SK-N-SH (cell line): ENCODE results near the gene FANCE. TPM values are rescaled to one million over a fixed set of nuclear protein-coding genes. Genes with fewer than 3 reads are reported as not detected.

Source experiments
- CTCF ChIA-PET: fragments of 300-600, 350-600 bp; formaldehyde crosslinking; extraction: SDS; loops from one replicate; lab custom pipeline; 2021; lab: Yijun Ruan, JAX
- POLR2A ChIA-PET: fragments of 350-600 bp; sonication (Branson Sonifier 250); formaldehyde crosslinking; extraction: SDS; loops from one replicate; lab custom pipeline; 2020; ENCODE audit warnings: antibody characterized with exemption, inconsistent platforms; lab: Yijun Ruan, JAX
- DNase-seq: peaks from one replicate; pipeline ENCODE4 v3.0.0; 2012
- H2AFZ ChIP-seq: fragments of 200-600 bp; sonication (generic); 2 replicates; pipeline ENCODE4 v1.8.1; 2016; ENCODE audit warnings: antibody characterized with exemption, mild to moderate bottlenecking, low read depth
- H3F3A ChIP-seq: fragments of 200-600 bp; sonication (generic); replicated peaks from 2 replicates; pipeline ENCODE3; 2016; ENCODE audit warnings: antibody characterized with exemption, mild to moderate bottlenecking; ENCODE audit not compliant: insufficient read depth
- H3K27ac ChIP-seq, 2 experiments: fragments of 200-500 bp in 1 of 2; fragments of 200-600 bp in 1 of 2; sonication (Bioruptor generic) in 1 of 2; sonication (generic), shearing (Covaris generic) in 1 of 2; 2 replicates each; pipeline versions ENCODE4 v1.5.1 to v1.6.1; 2014 to 2016; ENCODE audit warnings: low read depth in 2 of 2, inconsistent platforms in 1 of 2, low read length in 1 of 2, mild to moderate bottlenecking in 1 of 2, mixed read lengths in 1 of 2
- H3K27me3 ChIP-seq: fragments of 200-600 bp; sonication (generic), shearing (Covaris generic); 2 replicates; pipeline ENCODE4 v1.6.1; 2016; ENCODE audit warnings: mixed run types; ENCODE audit not compliant: insufficient read depth
- H3K36me3 ChIP-seq, 2 experiments: fragments of 200-500 bp in 1 of 2; fragments of 200-600 bp in 1 of 2; sonication (Bioruptor generic) in 1 of 2; sonication (generic) in 1 of 2; replicated peaks in 1 of 2; 2 replicates each; pipeline versions ENCODE3 to v1.5.1; 2014 to 2016; ENCODE audit warnings: low read length in 1 of 2, mild to moderate bottlenecking in 1 of 2; ENCODE audit not compliant: insufficient read depth in 2 of 2, control insufficient read depth in 1 of 2
- H3K4me1 ChIP-seq, 2 experiments: fragments of 200-500 bp in 1 of 2; fragments of 200-600 bp in 1 of 2; sonication (Bioruptor generic) in 1 of 2; sonication (generic), shearing (Covaris generic) in 1 of 2; 2 replicates each; pipeline versions ENCODE4 v1.5.1 to v1.6.1; 2014 to 2016; ENCODE audit warnings: low read depth in 1 of 2, low read length in 1 of 2, mixed run types in 1 of 2; ENCODE audit not compliant: insufficient read depth in 2 of 2, control insufficient read depth in 1 of 2
- H3K4me2 ChIP-seq: fragments of 200-600 bp; sonication (generic), shearing (Covaris generic); 2 replicates; pipeline ENCODE4 v1.6.1; 2017; ENCODE audit warnings: mixed run types
- H3K4me3 ChIP-seq, 2 experiments: fragments of 200-500 bp in 1 of 2; fragments of 200-600 bp in 1 of 2; sonication (Bioruptor generic) in 1 of 2; sonication (generic), shearing (Covaris generic) in 1 of 2; 2 replicates each; pipeline versions ENCODE4 v1.5.1 to v1.8.1; 2014 to 2016; ENCODE audit warnings: low read depth in 2 of 2, inconsistent platforms in 1 of 2, low read length in 1 of 2, mild to moderate bottlenecking in 1 of 2, mixed read lengths in 1 of 2, moderate library complexity in 1 of 2
- H3K79me2 ChIP-seq: fragments of 200-600 bp; sonication (generic); 2 replicates; pipeline ENCODE4 v1.8.1; 2017; ENCODE audit warnings: mild to moderate bottlenecking; ENCODE audit not compliant: insufficient read depth
- H3K9ac ChIP-seq: fragments of 200-600 bp; sonication (generic); 2 replicates; pipeline ENCODE4 v1.6.1; 2017; ENCODE audit warnings: mixed run types
- H3K9me2 ChIP-seq: fragments of 200-600 bp; sonication (generic); 2 replicates; pipeline ENCODE4 v1.6.1; 2017; ENCODE audit warnings: mixed run types
- H3K9me3 ChIP-seq: fragments of 200-600 bp; sonication (generic); 2 replicates; pipeline ENCODE4 v1.6.1; 2017; ENCODE audit warnings: mixed run types, mild to moderate bottlenecking, moderate library complexity
- H4K20me1 ChIP-seq: fragments of 200-600 bp; sonication (generic); 2 replicates; pipeline ENCODE4 v1.6.1; 2017; ENCODE audit warnings: mild to moderate bottlenecking, mixed run types; ENCODE audit not compliant: insufficient read depth
- CHD2 ChIP-seq: fragments of 150-350 bp; IDR thresholded peaks from 2 replicates; pipeline ENCODE4 v1.6.1; 2018; ENCODE audit warnings: low read length; ENCODE audit not compliant: partially characterized antibody
- ELF1 ChIP-seq: IDR thresholded peaks from 2 replicates; pipeline ENCODE4 v1.4.0; 2012
- EP300 ChIP-seq, 2 experiments: IDR thresholded peaks; 2 replicates each; pipeline versions ENCODE4 v1.4.0 to v1.6.1; 2012; ENCODE audit warnings: borderline replicate concordance in 1 of 2, low read depth in 1 of 2, low read length in 1 of 2
- GABPA ChIP-seq: IDR thresholded peaks from 2 replicates; pipeline ENCODE4 v1.4.0; 2012; ENCODE audit warnings: low read depth, mild to moderate bottlenecking
- GATA2 ChIP-seq: sonication (generic); formaldehyde crosslinking; IDR thresholded peaks from 2 replicates; pipeline ENCODE4 v1.5.0; 2020; ENCODE audit warnings: mild to moderate bottlenecking, missing genetic modification reagents
- MXI1 ChIP-seq: IDR thresholded peaks from 2 replicates; pipeline ENCODE4 v1.6.1; 2012; ENCODE audit warnings: mild to moderate bottlenecking, low read depth, low read length, improper control_type of control experiment
- NFIC ChIP-seq: IDR thresholded peaks from 2 replicates; pipeline ENCODE4 v1.4.0; 2012; ENCODE audit warnings: borderline replicate concordance
- POLR2AphosphoS5 ChIP-seq: IDR thresholded peaks from 2 replicates; pipeline ENCODE4 v1.6.1; 2012; ENCODE audit warnings: low read depth, low read length
- RAD21 ChIP-seq: IDR thresholded peaks from 2 replicates; pipeline ENCODE4 v1.6.1; 2012; ENCODE audit warnings: mild to moderate bottlenecking, low read length
- RCOR1 ChIP-seq: fragments of 150-350 bp; IDR thresholded peaks from 2 replicates; pipeline ENCODE4 v1.6.1; 2017; ENCODE audit warnings: antibody characterized with exemption, low read length
- RXRA ChIP-seq: IDR thresholded peaks from 2 replicates; pipeline ENCODE4 v1.4.0; 2012; ENCODE audit warnings: low read depth, mild to moderate bottlenecking, borderline replicate concordance
- SMC3 ChIP-seq: IDR thresholded peaks from 2 replicates; pipeline ENCODE4 v1.6.1; 2012; ENCODE audit warnings: low read depth, low read length, improper control_type of control experiment
- TEAD4 ChIP-seq: IDR thresholded peaks from 2 replicates; pipeline ENCODE4 v1.4.0; 2012; ENCODE audit warnings: mild to moderate bottlenecking, borderline replicate concordance; ENCODE audit not compliant: insufficient read depth
- YY1 ChIP-seq: IDR thresholded peaks from 2 replicates; pipeline ENCODE4 v1.4.0; 2012; ENCODE audit warnings: low read depth, mild to moderate bottlenecking
- WGBS: methylation state at CpG from one replicate; pipeline ENCODE4 v1.1.6; 2017; ENCODE audit warnings: low lambda C conversion rate; 5-methylcytosine and 5-hydroxymethylcytosine counted together
- polyA plus RNA-seq, 3 experiments: library from polyadenylated mRNA; depleted of rRNA; stranded (reverse); fragments of >200 nt; gene quantifications; 2 replicates each; pipeline ENCODE4 v1.2.3, GENCODE V29; 2012
- TF ChIP-seq, protein P1 (sequence below): fragments of 200-600 bp; sonication (generic); IDR thresholded peaks from 2 replicates; pipeline ENCODE4 v1.6.1; 2017; ENCODE audit warnings: antibody characterized with exemption, mild to moderate bottlenecking, moderate library complexity
- TF ChIP-seq, protein P2 (sequence below): IDR thresholded peaks from 2 replicates; pipeline ENCODE4 v1.6.1; 2012; ENCODE audit warnings: mild to moderate bottlenecking, low read depth, low read length, moderate library complexity

FANCE gene
- polyA plus RNA-seq, 1 of the 3 experiments (the other 2 are of a cell fraction) = 5.8 TPM

DNA sequence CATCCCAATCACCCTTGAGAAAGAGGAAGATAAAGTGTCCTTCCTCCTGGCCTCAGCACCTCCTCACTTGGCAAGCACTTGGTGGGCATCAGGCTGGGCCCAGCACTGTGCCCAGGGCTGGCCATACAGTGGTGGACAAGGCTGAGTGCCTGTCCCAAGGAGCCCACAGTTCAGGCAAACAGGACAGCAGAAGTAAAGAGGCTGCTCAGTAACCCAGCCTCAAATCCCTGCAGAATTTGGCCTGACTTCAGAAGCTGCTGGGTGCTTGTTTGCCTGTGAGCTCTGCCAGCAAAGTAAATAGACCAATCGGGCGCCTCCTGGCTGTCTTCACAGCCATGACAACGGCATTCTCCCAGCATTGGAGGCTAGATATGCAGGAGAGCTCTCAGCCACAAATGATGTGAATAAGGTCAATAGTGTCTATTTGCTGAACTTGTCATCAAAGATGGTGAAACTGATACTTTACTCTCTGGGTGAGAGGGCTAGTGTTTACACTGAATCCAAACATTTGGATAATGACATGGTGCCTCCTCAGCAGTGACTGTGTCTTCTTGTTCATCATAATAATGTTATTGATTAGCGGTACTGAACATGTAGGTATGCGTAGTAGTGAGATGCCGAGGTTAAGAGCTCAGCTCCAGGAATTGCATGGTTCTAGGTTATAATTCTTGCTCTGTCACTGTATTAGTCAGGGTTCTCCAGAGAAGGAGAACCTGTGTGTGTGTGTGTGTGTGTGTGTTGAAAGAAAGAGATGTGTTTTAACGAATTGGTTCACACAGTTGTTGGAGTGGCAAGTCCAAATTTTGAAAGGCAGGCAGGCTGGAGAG, 36.9 kb upstream of the FANCE start:
- Histone ChIP-seq H3K4me2 (no peak overlapping the region), H3K27ac (peak overlapping the region in 1 of 2 experiments; percentile 36; a peak in 3 of 4 replicates), H3K9me2 (no peaks in the 10 kb centered on the region), H3K9ac (no peak overlapping the region), H3K79me2 (no peaks in the 10 kb centered on the region), H3K36me3 (peaks cover 4% of the 10 kb centered on the region in 2 experiments), H3F3A (no peaks in the 10 kb centered on the region), H2AFZ (no peak overlapping the region), H3K4me3 (no peak overlapping the region; a peak in 1 of 4 replicates), H3K27me3 (no peaks in the 10 kb centered on the region), H3K4me1 (peaks cover 0 to 31% of the 10 kb centered on the region in 2 experiments; a peak in 2 of 4 replicates), H4K20me1 (no peaks in the 10 kb centered on the region), H3K9me3 (no peaks in the 10 kb centered on the region)
- ChIA-PET CTCF (interaction anchor here (0.8 to 5.9 kb wide), 10 partner anchors 9 to 73 kb away, joined by 3 to 46 read pairs (median 8); partner anchors contain the start of gene PPARD), POLR2A (no interaction called here)
- DNase-seq = peak; percentile 63
- TF ChIP-seq GABPA (no peak), SMC3 (peak; percentile 84), RAD21 (peak; percentile 64), NFIC (0 out of 2 replicates have a peak, but pooled peaks have one; percentile 19), RCOR1 (0 out of 2 replicates have a peak, but pooled peaks have one; percentile 25), ELF1 (no peak)
- TF ChIP-seq, protein P1, sequence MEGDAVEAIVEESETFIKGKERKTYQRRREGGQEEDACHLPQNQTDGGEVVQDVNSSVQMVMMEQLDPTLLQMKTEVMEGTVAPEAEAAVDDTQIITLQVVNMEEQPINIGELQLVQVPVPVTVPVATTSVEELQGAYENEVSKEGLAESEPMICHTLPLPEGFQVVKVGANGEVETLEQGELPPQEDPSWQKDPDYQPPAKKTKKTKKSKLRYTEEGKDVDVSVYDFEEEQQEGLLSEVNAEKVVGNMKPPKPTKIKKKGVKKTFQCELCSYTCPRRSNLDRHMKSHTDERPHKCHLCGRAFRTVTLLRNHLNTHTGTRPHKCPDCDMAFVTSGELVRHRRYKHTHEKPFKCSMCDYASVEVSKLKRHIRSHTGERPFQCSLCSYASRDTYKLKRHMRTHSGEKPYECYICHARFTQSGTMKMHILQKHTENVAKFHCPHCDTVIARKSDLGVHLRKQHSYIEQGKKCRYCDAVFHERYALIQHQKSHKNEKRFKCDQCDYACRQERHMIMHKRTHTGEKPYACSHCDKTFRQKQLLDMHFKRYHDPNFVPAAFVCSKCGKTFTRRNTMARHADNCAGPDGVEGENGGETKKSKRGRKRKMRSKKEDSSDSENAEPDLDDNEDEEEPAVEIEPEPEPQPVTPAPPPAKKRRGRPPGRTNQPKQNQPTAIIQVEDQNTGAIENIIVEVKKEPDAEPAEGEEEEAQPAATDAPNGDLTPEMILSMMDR = peak; percentile 69
- WGBS = 59% methylated on average over 7 of the region's 7 CpGs

DNA sequence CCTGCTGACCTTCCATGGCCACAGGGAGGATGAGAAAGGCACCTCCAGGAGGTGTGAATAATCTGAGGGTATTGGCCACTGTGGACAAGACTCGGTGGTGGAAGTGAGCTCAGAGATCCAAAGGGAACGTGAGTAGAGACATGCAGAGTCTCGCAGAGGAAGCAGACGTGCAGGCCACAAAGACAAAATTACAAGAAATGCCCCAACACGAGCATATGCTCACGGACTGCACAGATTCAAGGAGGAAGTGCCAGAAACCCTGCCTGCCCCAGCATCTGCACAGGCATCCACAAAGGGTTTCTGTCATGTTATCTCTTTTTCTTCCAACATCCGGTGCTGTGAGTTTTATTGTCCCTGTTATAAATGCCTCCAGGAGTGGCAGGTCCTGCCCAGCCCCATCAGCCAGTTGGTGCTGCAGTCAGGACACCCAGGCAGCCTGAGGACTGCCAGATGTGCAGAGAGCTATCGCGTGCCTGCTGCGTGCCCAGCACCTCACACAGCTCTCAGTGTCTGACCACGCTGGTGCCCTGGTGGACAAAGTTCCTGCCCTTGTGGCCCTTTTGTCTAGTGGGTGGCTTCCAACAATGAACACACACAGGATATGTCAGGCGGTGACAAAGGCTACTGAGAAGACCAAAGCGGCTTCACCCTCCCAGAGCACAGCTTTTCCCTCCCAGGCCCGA, 34.0 kb upstream of the FANCE start:
- no peak for TF ChIP-seq RXRA
- TF ChIP-seq EP300 (IDR thresholded peaks at IDR 0.05; ENCODE audit: borderline replicate concordance in 1 of 2, low read depth in 1 of 2, low read length in 1 of 2) = peak in 1 of 2 experiments; percentile 56; a peak in 2 of 4 replicates
- peak; percentile 43 for TF ChIP-seq CHD2
- TF ChIP-seq MXI1 = peak; percentile 69
- TF ChIP-seq, protein P2, sequence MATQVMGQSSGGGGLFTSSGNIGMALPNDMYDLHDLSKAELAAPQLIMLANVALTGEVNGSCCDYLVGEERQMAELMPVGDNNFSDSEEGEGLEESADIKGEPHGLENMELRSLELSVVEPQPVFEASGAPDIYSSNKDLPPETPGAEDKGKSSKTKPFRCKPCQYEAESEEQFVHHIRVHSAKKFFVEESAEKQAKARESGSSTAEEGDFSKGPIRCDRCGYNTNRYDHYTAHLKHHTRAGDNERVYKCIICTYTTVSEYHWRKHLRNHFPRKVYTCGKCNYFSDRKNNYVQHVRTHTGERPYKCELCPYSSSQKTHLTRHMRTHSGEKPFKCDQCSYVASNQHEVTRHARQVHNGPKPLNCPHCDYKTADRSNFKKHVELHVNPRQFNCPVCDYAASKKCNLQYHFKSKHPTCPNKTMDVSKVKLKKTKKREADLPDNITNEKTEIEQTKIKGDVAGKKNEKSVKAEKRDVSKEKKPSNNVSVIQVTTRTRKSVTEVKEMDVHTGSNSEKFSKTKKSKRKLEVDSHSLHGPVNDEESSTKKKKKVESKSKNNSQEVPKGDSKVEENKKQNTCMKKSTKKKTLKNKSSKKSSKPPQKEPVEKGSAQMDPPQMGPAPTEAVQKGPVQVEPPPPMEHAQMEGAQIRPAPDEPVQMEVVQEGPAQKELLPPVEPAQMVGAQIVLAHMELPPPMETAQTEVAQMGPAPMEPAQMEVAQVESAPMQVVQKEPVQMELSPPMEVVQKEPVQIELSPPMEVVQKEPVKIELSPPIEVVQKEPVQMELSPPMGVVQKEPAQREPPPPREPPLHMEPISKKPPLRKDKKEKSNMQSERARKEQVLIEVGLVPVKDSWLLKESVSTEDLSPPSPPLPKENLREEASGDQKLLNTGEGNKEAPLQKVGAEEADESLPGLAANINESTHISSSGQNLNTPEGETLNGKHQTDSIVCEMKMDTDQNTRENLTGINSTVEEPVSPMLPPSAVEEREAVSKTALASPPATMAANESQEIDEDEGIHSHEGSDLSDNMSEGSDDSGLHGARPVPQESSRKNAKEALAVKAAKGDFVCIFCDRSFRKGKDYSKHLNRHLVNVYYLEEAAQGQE = no peak
- no peak for TF ChIP-seq TEAD4
- peak; percentile 25 for TF ChIP-seq RAD21
- no peak for TF ChIP-seq POLR2AphosphoS5
- TF ChIP-seq RCOR1 = peak; percentile 74; the same call in 1 of the 2 replicates
- no peak for TF ChIP-seq YY1
- TF ChIP-seq GATA2 (CRISPR knock-in tag) = peak; percentile 58; the same call in 1 of the 2 replicates
- peak overlapping the region in 1 of 2 experiments; percentile 90; a peak in 2 of 4 replicates for H3K27ac ChIP-seq
- no peak overlapping the region for H3K4me2 ChIP-seq
- no peaks in the 10 kb centered on the region for H3F3A ChIP-seq
- H3K4me1 ChIP-seq = peaks cover 0 to 31% of the 10 kb centered on the region in 2 experiments; a peak in 2 of 4 replicates
- DNase-seq = peak; percentile 83
- POLR2A ChIA-PET = interaction anchor here (0.9 kb wide), 1 partner anchor 10 kb away, joined by 7 read pairs; no protein-coding TSS in a partner anchor
- 83% methylated on average over 12 of the region's 14 CpGs for WGBS
- CTCF ChIA-PET = interaction anchor here (0.6 to 5.9 kb wide), 9 partner anchors 10 to 320 kb away, joined by 3 to 46 read pairs (median 5); partner anchors contain the start of gene PPARD
- no peaks in the 10 kb centered on the region for H3K9me3 ChIP-seq
- H3K27me3 ChIP-seq = no peaks in the 10 kb centered on the region
- peaks cover 4% of the 10 kb centered on the region in 2 experiments for H3K36me3 ChIP-seq
- H4K20me1 ChIP-seq = no peaks in the 10 kb centered on the region
- no peak overlapping the region for H3K4me3 ChIP-seq
- no peaks in the 10 kb centered on the region for H3K9me2 ChIP-seq
- H3K79me2 ChIP-seq = no peaks in the 10 kb centered on the region
- H3K9ac ChIP-seq = no peak overlapping the region
- no peak overlapping the region for H2AFZ ChIP-seq
